Skin epidermis (tissue), 12 donors: ENCODE data around the gene TTC8.

Experiments used
- H3K27ac ChIP-seq, 21 experiments: fragments of 200-600 bp; sonication (generic) in 11 of 21; one replicate each; pipeline ENCODE4 v1.5.0; 2020; ENCODE audit warnings: mild to moderate bottlenecking in 3 of 21, inconsistent platforms in 2 of 21, moderate library complexity in 2 of 21
- H3K4me3 ChIP-seq, 7 experiments: fragments of 200-600 bp; sonication (generic) in 2 of 7; one replicate each; pipeline ENCODE4 v1.5.0; 2020; ENCODE audit warnings: inconsistent platforms in 2 of 7, mild to moderate bottlenecking in 2 of 7, moderate library complexity in 1 of 7

Gene TTC8

DNA sequence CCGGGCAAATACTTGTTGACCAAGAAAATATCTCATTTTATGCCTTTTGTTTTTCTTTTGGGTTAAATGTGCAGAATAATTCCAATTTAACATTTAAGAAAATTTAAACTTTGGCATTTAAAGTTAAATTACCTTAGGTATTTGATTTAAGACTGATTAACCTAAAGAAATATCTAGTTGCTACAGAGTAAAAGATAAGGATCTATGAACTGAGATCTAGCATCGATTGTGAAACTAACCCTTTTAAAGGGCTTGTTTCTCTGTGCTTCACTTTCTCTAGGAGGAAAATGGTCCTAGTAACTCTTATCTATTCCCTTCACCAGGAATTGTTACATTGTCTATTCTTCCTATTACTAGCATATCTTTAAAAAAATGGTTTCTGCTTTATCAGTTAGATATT, 2.6 kb upstream of the TTC8 start:
- H3K27ac ChIP-seq = no peak overlapping the region
- no peak overlapping the region for H3K4me3 ChIP-seq

DNA sequence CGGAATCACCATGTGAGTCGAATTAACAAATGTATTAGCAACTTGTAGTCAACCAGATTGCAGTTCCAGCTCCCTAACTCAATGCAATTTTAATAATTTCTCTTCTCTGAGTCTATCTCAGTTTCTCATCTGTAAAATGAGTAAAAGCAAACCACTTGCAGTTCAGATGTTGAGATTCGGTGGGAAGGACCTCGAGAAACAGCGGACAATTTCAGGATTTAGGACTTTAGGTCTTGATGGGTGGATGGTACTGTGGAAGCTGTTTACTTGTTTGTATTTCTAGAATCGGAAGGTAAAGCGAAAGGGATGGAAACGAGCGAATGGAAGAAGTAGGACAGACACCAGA, 510 bp upstream of the TTC8 start:
- H3K4me3 ChIP-seq = peak overlapping the region; percentile 58 to 77 (median 69)
- H3K27ac ChIP-seq = peak overlapping the region in 19 of 21 experiments; percentile 79 to 97 (median 89)

GRCh38 chr14:88825078-88825458, 617 bp downstream of the TTC8 start:
- Histone ChIP-seq H3K27ac (peak overlapping the region; percentile 43 to 97 (median 88)), H3K4me3 (peak overlapping the region; percentile 58 to 77 (median 69))

GRCh38 chr14:88825503-88825902, 1.1 kb downstream of the TTC8 start:
- Histone ChIP-seq H3K27ac (peak overlapping the region in 2 of 21 experiments; percentile 87 to 93), H3K4me3 (peak overlapping the region in 1 of 7 experiments; percentile 71)

GRCh38 chr14:88829188-88829587, 4.7 kb downstream of the TTC8 start:
- Histone ChIP-seq H3K27ac (peak overlapping the region in 1 of 21 experiments; percentile 9), H3K4me3 (no peak overlapping the region)

DNA sequence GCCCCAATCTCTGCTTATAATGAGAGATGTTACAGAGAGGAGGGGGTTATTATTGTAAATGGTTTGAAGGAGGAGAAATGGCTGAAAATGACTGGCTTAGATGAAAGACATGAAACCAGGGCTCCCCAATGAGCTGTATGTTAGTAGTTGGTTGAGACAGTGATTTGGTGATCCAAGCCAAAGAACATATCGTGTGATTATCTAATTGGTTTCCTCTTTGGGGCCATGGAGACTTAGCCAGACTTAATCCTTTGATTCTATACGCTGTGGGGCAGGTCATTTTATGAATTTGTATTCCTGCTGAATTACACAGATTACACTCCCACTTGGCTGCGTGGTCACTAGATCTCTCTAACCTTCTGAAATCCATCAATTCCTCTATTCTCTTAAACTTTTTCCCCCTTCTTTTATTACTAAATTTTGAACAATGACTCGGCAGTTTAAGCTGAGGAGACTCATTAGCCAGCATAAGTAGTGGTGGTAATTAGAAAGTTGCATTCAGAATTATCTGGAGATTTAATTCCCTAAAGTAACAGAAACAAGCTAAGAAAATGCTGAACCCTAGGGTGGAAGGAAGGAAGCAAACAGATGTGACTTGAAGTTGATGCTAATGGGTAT, 5.3 kb downstream of the TTC8 start:
- Histone ChIP-seq H3K4me3 (no peak overlapping the region), H3K27ac (peak overlapping the region in 1 of 21 experiments; percentile 9)

GRCh38 chr14:88831284-88831683, 6.8 kb downstream of the TTC8 start:
- Histone ChIP-seq H3K4me3 (no peak overlapping the region), H3K27ac (no peak overlapping the region)

DNA sequence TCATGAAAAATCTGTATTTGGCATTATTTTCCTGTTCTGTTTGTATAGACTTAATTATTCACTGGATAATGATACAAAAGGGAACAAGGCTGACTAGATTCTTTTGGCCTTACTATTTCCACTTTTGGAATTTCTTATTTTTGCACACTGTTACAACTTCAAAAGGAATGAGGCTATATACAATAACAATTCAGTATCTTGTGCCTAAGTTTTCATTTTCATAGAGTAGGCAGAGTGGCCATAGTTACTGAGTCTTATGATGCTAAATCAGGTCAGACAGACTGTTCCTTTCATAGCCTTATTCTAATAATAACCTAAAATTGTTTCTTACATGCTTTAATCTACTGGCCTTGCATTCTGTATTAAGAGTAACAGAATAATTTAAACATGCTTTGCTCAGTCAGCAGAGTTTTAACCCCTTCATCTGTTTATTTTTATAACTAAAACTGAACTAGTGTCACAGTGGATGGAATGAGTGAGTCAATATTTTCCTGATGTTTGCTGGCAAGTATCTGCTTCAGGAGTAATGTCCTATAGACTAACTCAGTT, 10.5 kb downstream of the TTC8 start:
- H3K27ac ChIP-seq = peak overlapping the region in 2 of 21 experiments; percentile 11 to 64
- H3K4me3 ChIP-seq = no peak overlapping the region

DNA sequence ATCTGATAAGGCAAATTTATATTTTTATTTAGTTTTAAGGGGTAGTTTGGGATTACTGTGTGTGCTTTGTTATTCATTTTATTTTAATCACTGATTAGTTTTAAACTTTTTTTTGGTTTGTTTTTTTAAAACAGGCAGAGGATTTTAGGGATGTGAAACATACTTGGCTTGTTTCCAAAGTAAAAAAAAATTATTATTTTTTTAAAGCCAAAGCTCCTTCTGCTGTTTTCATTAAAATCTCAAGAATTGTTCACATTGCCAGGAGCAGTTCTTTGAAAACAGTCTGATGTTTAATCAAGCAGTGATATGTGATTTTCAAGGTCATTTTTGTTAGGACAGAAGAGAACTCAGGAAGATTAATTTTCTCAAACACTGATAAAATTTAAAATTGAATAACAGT, 11.2 kb downstream of the TTC8 start:
- Histone ChIP-seq H3K27ac (peak overlapping the region in 1 of 21 experiments; percentile 64), H3K4me3 (no peak overlapping the region)

GRCh38 chr14:88837495-88837894, 13.0 kb downstream of the TTC8 start:
- H3K4me3 ChIP-seq = no peak overlapping the region
- H3K27ac ChIP-seq = no peak overlapping the region

GRCh38 chr14:88838015-88838414, 13.6 kb downstream of the TTC8 start:
- Histone ChIP-seq H3K4me3 (no peak overlapping the region), H3K27ac (no peak overlapping the region)

- no peak overlapping the region for H3K4me3 ChIP-seq
- no peak overlapping the region for H3K27ac ChIP-seq
Measured at GRCh38 chr14:88840926-88841325, 16.5 kb downstream of the TTC8 start.

DNA sequence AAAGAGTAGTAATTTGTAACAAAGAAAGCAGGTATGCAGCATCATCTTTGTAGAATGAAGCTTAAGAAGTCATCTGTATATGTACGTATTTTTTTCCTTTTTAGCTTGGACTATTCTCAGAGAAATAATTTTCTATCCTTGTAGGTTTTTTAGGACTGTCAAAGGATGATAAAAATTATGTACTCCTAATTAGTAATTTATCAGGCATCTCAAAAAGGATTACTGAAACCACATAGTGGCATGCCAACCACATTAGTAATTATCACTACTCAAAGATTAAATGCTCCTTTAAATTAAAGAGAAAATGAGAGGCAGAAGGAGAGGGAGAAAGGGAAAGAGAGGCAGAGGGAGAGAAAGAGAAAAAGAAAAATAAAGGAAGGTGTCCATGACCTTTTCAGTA, 17.3 kb downstream of the TTC8 start:
- H3K4me3 ChIP-seq = no peak overlapping the region
- H3K27ac ChIP-seq = no peak overlapping the region

- H3K27ac ChIP-seq = no peak overlapping the region
- no peak overlapping the region for H3K4me3 ChIP-seq
Measured at GRCh38 chr14:88842414-88842813, 18.0 kb downstream of the TTC8 start.

DNA sequence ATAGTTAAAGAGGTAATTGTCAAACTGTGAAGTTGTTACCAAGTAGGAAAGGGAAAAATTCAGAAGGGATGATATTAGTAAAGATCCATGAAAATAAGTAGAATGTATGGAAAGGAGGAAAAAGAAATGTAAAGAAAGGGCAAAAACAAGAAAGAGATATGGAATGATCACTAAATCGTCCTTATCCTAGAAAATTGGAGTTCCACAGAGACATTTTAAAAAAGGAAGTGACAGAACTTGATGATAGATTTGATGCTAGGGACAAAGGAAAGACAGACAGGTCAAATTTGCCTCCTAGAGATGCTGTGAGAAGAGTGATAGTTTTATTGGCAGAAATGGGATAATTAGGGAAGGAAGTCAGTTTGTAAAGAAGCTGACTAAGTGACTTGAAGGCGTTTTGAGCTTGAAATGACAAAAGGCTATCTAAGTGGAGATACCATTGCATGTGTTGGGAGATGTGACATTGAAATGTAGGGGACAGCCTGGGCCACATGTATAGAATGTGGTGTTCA, 20.6 kb downstream of the TTC8 start:
- Histone ChIP-seq H3K27ac (no peak overlapping the region), H3K4me3 (no peak overlapping the region)

- no peak overlapping the region for H3K27ac ChIP-seq
- no peak overlapping the region for H3K4me3 ChIP-seq
Measured at GRCh38 chr14:88848571-88848970, 24.1 kb downstream of the TTC8 start.

GRCh38 chr14:88849716-88850115, 25.3 kb downstream of the TTC8 start:
- Histone ChIP-seq H3K4me3 (no peak overlapping the region), H3K27ac (no peak overlapping the region)

- Histone ChIP-seq H3K4me3 (no peak overlapping the region), H3K27ac (no peak overlapping the region)
Measured at GRCh38 chr14:88851587-88851986, 27.1 kb downstream of the TTC8 start.

GRCh38 chr14:88852632-88853031, 28.2 kb downstream of the TTC8 start:
- no peak overlapping the region for H3K4me3 ChIP-seq
- H3K27ac ChIP-seq = no peak overlapping the region

GRCh38 chr14:88853129-88853528, 28.7 kb downstream of the TTC8 start:
- H3K4me3 ChIP-seq = no peak overlapping the region
- no peak overlapping the region for H3K27ac ChIP-seq

DNA sequence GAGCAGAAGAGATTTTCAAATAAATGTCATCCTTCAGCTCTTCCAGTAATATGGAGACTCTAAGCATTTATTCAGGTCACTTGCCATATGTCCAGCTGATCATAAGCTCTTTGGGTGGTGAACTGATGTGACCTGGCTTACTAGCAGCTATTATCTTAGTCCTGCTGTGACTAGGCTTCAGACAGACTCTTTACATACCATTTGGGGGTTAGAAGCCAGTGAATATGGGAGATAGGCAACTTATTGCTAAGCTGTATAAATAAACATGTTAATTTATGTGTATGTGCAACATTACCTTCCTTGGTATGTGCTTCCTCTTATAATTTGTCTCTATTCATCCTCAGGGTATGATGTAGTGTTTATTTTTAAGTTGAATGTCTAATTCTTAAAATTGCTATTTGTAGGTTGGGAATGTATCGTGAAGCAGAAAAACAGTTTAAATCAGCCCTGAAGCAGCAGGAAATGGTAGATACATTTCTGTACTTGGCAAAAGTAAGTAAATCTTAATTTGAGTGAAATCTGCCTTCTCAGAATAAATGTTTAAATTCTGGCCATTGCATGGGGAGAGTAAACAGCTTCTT, 32.4 kb downstream of the TTC8 start:
- Histone ChIP-seq H3K27ac (no peak overlapping the region), H3K4me3 (no peak overlapping the region)
